K562 (cell line): ENCODE measurements around the gene ORAI2. TPM values are rescaled to one million over a fixed set of nuclear protein-coding genes. Genes with fewer than 3 reads are reported as not detected.

Source experiments
- ATF1 ChIP-seq, 2 experiments: fragments of 450-650 bp in 1 of 2; IDR thresholded peaks; 2 replicates each; pipeline ENCODE4 v1.6.1; 2016; ENCODE audit warnings: missing compliant biosample characterization in 1 of 2, missing genetic modification characterization in 1 of 2
- CTBP1 ChIP-seq: fragments of 450-650 bp; IDR thresholded peaks from 2 replicates; pipeline ENCODE4 v1.6.1; 2016; ENCODE audit warnings: borderline replicate concordance
- E2F4 ChIP-seq: sonication (generic); formaldehyde crosslinking; IDR thresholded peaks from 2 replicates; pipeline ENCODE4 v1.8.0; 2022; ENCODE audit warnings: mild to moderate bottlenecking, low read depth, missing genetic modification reagents
- ESRRA ChIP-seq: fragments of 450-650 bp; IDR thresholded peaks from 2 replicates; pipeline ENCODE4 v1.6.1; 2014; ENCODE audit warnings: low read depth, mild to moderate bottlenecking, moderate library complexity, borderline replicate concordance
- FOXA3 ChIP-seq, 2 experiments: fragments of 450-650 bp in 1 of 2; sonication (generic) in 1 of 2; formaldehyde crosslinking; IDR thresholded peaks in 1 of 2; conservative IDR thresholded peaks in 1 of 2; 2 replicates each; pipeline versions ENCODE4 v1.4.0 to v1.8.0; 2020 to 2022; ENCODE audit warnings: mild to moderate bottlenecking in 2 of 2, missing genetic modification reagents in 1 of 2
- FOXJ3 ChIP-seq: sonication (generic); formaldehyde crosslinking; IDR thresholded peaks from 2 replicates; pipeline ENCODE4 v1.4.0; 2020; ENCODE audit warnings: mild to moderate bottlenecking, missing genetic modification reagents
- FOXM1 ChIP-seq, 2 experiments: fragments of 450-650 bp in 1 of 2; sonication (generic) in 1 of 2; formaldehyde crosslinking in 1 of 2; IDR thresholded peaks; 2 replicates each; pipeline versions ENCODE4 v1.6.1 to v1.9.0; 2017 to 2022; ENCODE audit warnings: low read depth in 2 of 2, mild to moderate bottlenecking in 2 of 2, missing genetic modification reagents in 1 of 2, moderate library complexity in 1 of 2
- HDGF ChIP-seq: fragments of 450-650 bp; IDR thresholded peaks from 2 replicates; pipeline ENCODE4 v1.6.1; 2016
- IFI16 ChIP-seq: fragments of 250-450 bp; sonication (Bioruptor Pico); IDR thresholded peaks from 2 replicates; pipeline ENCODE4 v2.1.2; 2022; ENCODE audit warnings: mild to moderate bottlenecking, inconsistent platforms
- JUND ChIP-seq, 2 experiments: IDR thresholded peaks; 2 replicates in 1 of 2; 3 replicates in 1 of 2; pipeline ENCODE4 v1.6.1; 2011; ENCODE audit warnings: borderline replicate concordance in 2 of 2, low read depth in 2 of 2, low read length in 2 of 2, improper control_type of control experiment in 1 of 2, missing biosample characterization in 1 of 2, missing genetic modification characterization in 1 of 2, missing genetic modification reagents in 1 of 2
- KLF1 ChIP-seq: fragments of 450-650 bp; IDR thresholded peaks from 2 replicates; pipeline ENCODE4 v1.6.1; 2016; ENCODE audit warnings: missing genetic modification characterization, missing compliant biosample characterization
- L3MBTL2 ChIP-seq: fragments of 450-650 bp; IDR thresholded peaks from 2 replicates; pipeline ENCODE4 v1.6.1; 2016; ENCODE audit warnings: mild to moderate bottlenecking, moderate library complexity
- NCOA4 ChIP-seq: fragments of 450-650 bp; IDR thresholded peaks from 2 replicates; pipeline ENCODE4 v1.6.1; 2018; ENCODE audit warnings: mild to moderate bottlenecking; ENCODE audit not compliant: partially characterized antibody
- NEUROD1 ChIP-seq: fragments of 150-350 bp; IDR thresholded peaks from 2 replicates; pipeline ENCODE4 v1.6.1; 2014; ENCODE audit warnings: borderline replicate concordance, low read length, low read depth; ENCODE audit not compliant: partially characterized antibody
- NFATC3 ChIP-seq: fragments of 450-650 bp; IDR thresholded peaks from 2 replicates; pipeline ENCODE4 v1.6.1; 2017; ENCODE audit warnings: mild to moderate bottlenecking
- PTTG1 ChIP-seq: fragments of 450-650 bp; IDR thresholded peaks from 2 replicates; pipeline ENCODE4 v1.6.1; 2016; ENCODE audit warnings: low read depth, mild to moderate bottlenecking, missing genetic modification characterization, missing compliant biosample characterization
- RAD51 ChIP-seq: fragments of 450-650 bp; IDR thresholded peaks from 2 replicates; pipeline ENCODE4 v1.7.1; 2016; ENCODE audit warnings: low read depth, mild to moderate bottlenecking, borderline replicate concordance
- RREB1 ChIP-seq: fragments of 250-450 bp; sonication (Bioruptor Pico); IDR thresholded peaks from 2 replicates; pipeline ENCODE4 v1.4.0; 2020
- TAF9B ChIP-seq: fragments of 450-650 bp; IDR thresholded peaks from 2 replicates; pipeline ENCODE4 v1.6.1; 2018; ENCODE audit warnings: mild to moderate bottlenecking; ENCODE audit not compliant: partially characterized antibody
- ZNF140 ChIP-seq: fragments of 250-450 bp; sonication (Bioruptor Pico); IDR thresholded peaks from 2 replicates; pipeline ENCODE4 v1.8.0; 2021; ENCODE audit warnings: moderate library complexity, mild to moderate bottlenecking, inconsistent platforms
- ZNF561 ChIP-seq: fragments of 450-650 bp; formaldehyde crosslinking; conservative IDR thresholded peaks from 2 replicates; pipeline ENCODE4 v1.4.0; 2020; ENCODE audit warnings: mild to moderate bottlenecking, moderate library complexity
- polyA plus RNA-seq, 8 experiments: library from polyadenylated mRNA; depleted of rRNA in 4 of 8; stranded (reverse) in 5 of 8; unstranded in 3 of 8; fragments of >200 nt; fragmentation: Nextera tagmentation in 2 of 8; fragmentation: Illumina TruSeq in 1 of 8; extraction: Ambion mirVana in 2 of 8; extraction: Trizol in 1 of 8; gene quantifications; 2 replicates each; pipeline versions ENCODE4 v1.2.1 to v1.2.3, GENCODE V29; 2011 to 2014; ENCODE audit warnings: inconsistent platforms in 1 of 8, missing spikeins in 1 of 8
- total RNA-seq, 7 experiments: library from RNA; depleted of rRNA in 6 of 7; stranded (reverse); fragments of >200 nt in 6 of 7; fragmentation: Illumina TruSeq in 2 of 7; extraction: Trizol in 2 of 7; gene quantifications; 2 replicates each; pipeline versions ENCODE4 v1.2.1 to v1.2.3, GENCODE V29; 2011 to 2021; ENCODE audit warnings: low replicate concordance in 1 of 7

The ORAI2 gene
- total and polyA plus RNA-seq, 9 of the 15 experiments (the other 6 are each of a cell fraction or from before 2014, with no cell fraction given) = 1.1 to 27.7 (median 9.2) TPM

- TF ChIP-seq NCOA4 = no peak
- no peak for TF ChIP-seq ZNF561
- TF ChIP-seq NFATC3 = no peak
- no peak for TF ChIP-seq FOXM1 (IDR thresholded peaks at IDR 0.05; ENCODE audit: low read depth)
- no peak for TF ChIP-seq FOXM1 (CRISPR knock-in tag; IDR thresholded peaks at IDR 0.05; ENCODE audit: low read depth)
- no peak for TF ChIP-seq RREB1
- TF ChIP-seq ZNF140 (CRISPR knock-in tag) = no peak
- no peak for TF ChIP-seq IFI16 (CRISPR knock-in tag)
- TF ChIP-seq FOXJ3 (CRISPR knock-in tag) = no peak
- no peak for TF ChIP-seq PTTG1 (tag)
- TF ChIP-seq RAD51 = peak; percentile 61; the same call in 1 of the 2 replicates
- peak; percentile 70 for TF ChIP-seq L3MBTL2
- no peak for TF ChIP-seq KLF1
- TF ChIP-seq TAF9B = no peak
- TF ChIP-seq HDGF = no peak
- TF ChIP-seq CTBP1 = no peak; the same call in 1 of the 2 replicates
- TF ChIP-seq ESRRA = no peak
- 0 out of 4 replicates have a peak, but pooled peaks of 1 of the 2 experiments have one; percentile 19 for TF ChIP-seq FOXA3 (CRISPR knock-in tag; conservative IDR thresholded peaks at IDR 0.05 in 1 of 2, IDR thresholded peaks at IDR 0.05 in 1 of 2)
- no peak for TF ChIP-seq E2F4 (CRISPR knock-in tag)
- no peak for TF ChIP-seq NEUROD1
- TF ChIP-seq JUND (IDR thresholded peaks at IDR 0.05; ENCODE audit: borderline replicate concordance, low read depth, low read length) = peak; percentile 17; the same call in 1 of the 2 replicates
- TF ChIP-seq JUND (tag; IDR thresholded peaks at IDR 0.05; ENCODE audit: borderline replicate concordance, low read depth, low read length) = peak; percentile 9; the same call in 1 of the 3 replicates
- no peak for TF ChIP-seq ATF1 (CRISPR knock-in tag; IDR thresholded peaks at IDR 0.05)
- TF ChIP-seq ATF1 (tag; IDR thresholded peaks at IDR 0.05) = no peak; the same call in 1 of the 2 replicates
Observed at GRCh38 chr7:102451371-102452054, 18.1 kb downstream of the ORAI2 start (continued).
